PC-3 (cell line): ENCODE measurements around the gene PFKL. TPM values are rescaled to one million over a fixed set of nuclear protein-coding genes. Genes with fewer than 3 reads are reported as not detected.

Experiments used
- ATAC-seq: fragments of 200-7000 bp; cut with Tn5 transposase; 2 replicates; pipeline ENCODE4 v1.9.1; 2020; ENCODE audit warnings: mild to moderate bottlenecking, moderate library complexity
- BruUV-seq: library from RNA; stranded (reverse); fragments of 400-500 nt; replicated peaks from 2 replicates; lab custom pipeline; 2021; lab: Mats Ljungman, UMichigan
- CTCF ChIA-PET: fragments of 300-600 bp; sonication (Branson Sonifier 250); formaldehyde crosslinking; loops from one replicate; lab custom pipeline; 2022; ENCODE audit warnings: antibody characterized with exemption; lab: Charles Lee
- POLR2A ChIA-PET: fragments of 300-600 bp; sonication (Branson Sonifier 250); formaldehyde crosslinking; loops from one replicate; lab custom pipeline; 2022; ENCODE audit warnings: antibody characterized with exemption; ENCODE audit not compliant: unreplicated experiment; lab: Charles Lee
- DNase-seq: peaks from one replicate; pipeline ENCODE4 v3.0.0-alpha.2; 2015
- H2AFZ ChIP-seq: fragments of 300-600 bp; sonication (generic); 2 replicates; pipeline ENCODE4 v1.6.0; 2016; ENCODE audit warnings: antibody characterized with exemption, low read length
- H3F3A ChIP-seq: fragments of 300-600 bp; sonication (generic); one replicate; pipeline ENCODE4 v1.6.0; 2017; ENCODE audit warnings: antibody characterized with exemption, low read length, control low read depth, mild to moderate bottlenecking; ENCODE audit not compliant: unreplicated experiment
- H3K27ac ChIP-seq: fragments of 300-600 bp; sonication (generic); 2 replicates; pipeline ENCODE4 v1.5.1; 2016; ENCODE audit warnings: mild to moderate bottlenecking, low read length
- H3K27me3 ChIP-seq: fragments of 300-600 bp; sonication (generic); 2 replicates; pipeline ENCODE4 v1.6.1; 2016; ENCODE audit warnings: low read length, mixed read lengths
- H3K36me3 ChIP-seq: fragments of 300-600 bp; sonication (generic); 2 replicates; pipeline ENCODE4 v1.6.1; 2016; ENCODE audit warnings: low read depth, mixed run types, low read length, mixed read lengths
- H3K4me1 ChIP-seq: fragments of 300-600 bp; sonication (generic); 2 replicates; pipeline ENCODE4 v1.5.1; 2016; ENCODE audit warnings: low read length; ENCODE audit not compliant: insufficient read depth
- H3K4me2 ChIP-seq: fragments of 300-600 bp; sonication (generic); 2 replicates; pipeline ENCODE4 v1.6.0; 2016; ENCODE audit warnings: low read length
- H3K4me3 ChIP-seq: fragments of 300-600 bp; sonication (generic); 2 replicates; pipeline ENCODE4 v1.5.1; 2016; ENCODE audit warnings: mild to moderate bottlenecking, low read length, mixed read lengths
- H3K79me2 ChIP-seq: fragments of 300-600 bp; sonication (generic); 2 replicates; pipeline ENCODE4 v1.6.1; 2017; ENCODE audit warnings: low read length, mixed read lengths
- H3K9ac ChIP-seq: fragments of 300-600 bp; sonication (generic); 2 replicates; pipeline ENCODE4 v1.6.0; 2016; ENCODE audit warnings: mild to moderate bottlenecking, low read length
- H3K9me2 ChIP-seq: fragments of 300-600 bp; sonication (generic); replicated peaks from 2 replicates; pipeline ENCODE4 v1.6.1; 2016; ENCODE audit warnings: mixed run types, low read length, mixed read lengths
- H3K9me3 ChIP-seq: fragments of 300-600 bp; sonication (generic); 2 replicates; pipeline ENCODE4 v1.6.1; 2016; ENCODE audit warnings: low read length, mixed read lengths
- H4K20me1 ChIP-seq: fragments of 300-600 bp; sonication (generic); 2 replicates; pipeline ENCODE4 v1.6.1; 2016; ENCODE audit warnings: low read length, mixed read lengths
- CTCF ChIP-seq: fragments of 300-600 bp; sonication (generic); conservative IDR thresholded peaks from 2 replicates; pipeline ENCODE4 v1.5.1; 2017; ENCODE audit warnings: antibody characterized with exemption, low read depth, mild to moderate bottlenecking, low read length
- EZH2 ChIP-seq: fragments of 300-600 bp; sonication (generic); IDR thresholded peaks from one replicate; pipeline ENCODE4 v1.6.1; 2017; ENCODE audit warnings: antibody characterized with exemption, mild to moderate bottlenecking, low read length; ENCODE audit not compliant: unreplicated experiment
- EZH2phosphoT487 ChIP-seq: fragments of 300-600 bp; sonication (generic); IDR thresholded peaks from 2 replicates; pipeline ENCODE4 v1.6.1; 2018; ENCODE audit warnings: mild to moderate bottlenecking, antibody characterized with exemption, low read length, borderline replicate concordance
- intact Hi-C: fragments of 100-400 bp; cut with micrococcal nuclease; formaldehyde crosslinking; loops from 2 replicates; pipeline ENCODE4 v1.9.0; 2023
- total RNA-seq: library from RNA; depleted of rRNA; stranded (reverse); fragments of >200 nt; gene quantifications from 2 replicates; pipeline ENCODE4 v1.2.3, GENCODE V29; 2014

Gene PFKL
- total RNA-seq, 1 experiment from 2014 or later: 223 TPM

- Histone ChIP-seq H3K27me3 (no peaks in the 10 kb centered on the region), H3K27ac (peak overlapping the region; percentile 28), H3K4me1 (peaks cover 36% of the 10 kb centered on the region), H3K4me3 (no peak overlapping the region), H3K9me3 (no peaks in the 10 kb centered on the region), H3F3A (no peaks in the 10 kb centered on the region), H3K36me3 (no peaks in the 10 kb centered on the region), H2AFZ (no peak overlapping the region), H3K4me2 (peak overlapping the region; percentile 56), H3K79me2 (peaks cover 29% of the 10 kb centered on the region), H3K9me2 (no peaks in the 10 kb centered on the region), H3K9ac (no peak overlapping the region), H4K20me1 (peaks cover 23% of the 10 kb centered on the region; the same call in 1 of the 2 replicates)
- ChIA-PET CTCF (interaction anchor here (0.6 kb wide), 1 partner anchor 28 kb away, joined by 8 read pairs; no protein-coding TSS in a partner anchor), POLR2A (no interaction called here)
- no TSS peak for BruUV-seq
- ATAC-seq (no peak), DNase-seq (peak; percentile 45)
- intact Hi-C loops: no loop called here
- no peak for TF ChIP-seq EZH2phosphoT487
- peak; percentile 50 for TF ChIP-seq CTCF
- TF ChIP-seq EZH2: no peak
Measured at GRCh38 chr21:44298301-44298700, 1.6 kb upstream of the PFKL start.

- peak; percentile 13 for DNase-seq
- Histone ChIP-seq H3K9me3 (no peaks in the 10 kb centered on the region), H4K20me1 (peaks cover 29% of the 10 kb centered on the region), H3K79me2 (peaks cover 37% of the 10 kb centered on the region), H3K36me3 (no peaks in the 10 kb centered on the region), H3K27ac (peak overlapping the region; percentile 46), H3K9ac (peak overlapping the region; percentile 84), H2AFZ (peak overlapping the region; percentile 77), H3K4me1 (peaks cover 36% of the 10 kb centered on the region), H3K27me3 (no peaks in the 10 kb centered on the region), H3K9me2 (no peaks in the 10 kb centered on the region), H3F3A (no peaks in the 10 kb centered on the region), H3K4me2 (peak overlapping the region; percentile 94), H3K4me3 (peak overlapping the region; percentile 85)
- no TSS peak for BruUV-seq
- ChIA-PET POLR2A (no interaction called here), CTCF (no interaction called here)
- no peak for ATAC-seq
- intact Hi-C loops: no loop called here
- TF ChIP-seq CTCF: no peak
- no peak for TF ChIP-seq EZH2phosphoT487
Measured at GRCh38 chr21:44299085-44299457, 782 bp upstream of the PFKL start.

GRCh38 chr21:44300262-44300959 lies 558 bp downstream of the PFKL start:
- H2AFZ ChIP-seq: no peak overlapping the region
- H3K4me3 ChIP-seq: peak overlapping the region; percentile 85
- CTCF ChIA-PET: interaction anchor here (0.6 kb wide), 1 partner anchor 633 kb away, joined by 3 read pairs; no protein-coding TSS in a partner anchor
- H3K9me3 ChIP-seq: no peaks in the 10 kb centered on the region
- no peaks in the 10 kb centered on the region for H3K27me3 ChIP-seq
- no peak for TF ChIP-seq EZH2phosphoT487
- no peak for TF ChIP-seq CTCF
- no peak for TF ChIP-seq EZH2
- ATAC-seq (peak; percentile 51), DNase-seq (peak; percentile 57)
- POLR2A ChIA-PET: interaction anchor here (0.6 kb wide), 1 partner anchor 363 kb away, joined by 4 read pairs; no protein-coding TSS in a partner anchor
- H3K9ac ChIP-seq: peak overlapping the region; percentile 84
- BruUV-seq: TSS peak; percentile 61
- no peaks in the 10 kb centered on the region for H3F3A ChIP-seq
- H3K4me2 ChIP-seq: peak overlapping the region; percentile 100
- H3K9me2 ChIP-seq: no peaks in the 10 kb centered on the region
- H3K4me1 ChIP-seq: peaks cover 36% of the 10 kb centered on the region
- peak overlapping the region; percentile 20; the same call in 1 of the 2 replicates for H3K27ac ChIP-seq
- H3K79me2 ChIP-seq: peaks cover 50% of the 10 kb centered on the region
- H3K36me3 ChIP-seq: no peaks in the 10 kb centered on the region
- peaks cover 32% of the 10 kb centered on the region for H4K20me1 ChIP-seq
- intact Hi-C loops: no loop called here
